ENCODE results near the gene TMEM62. TPM values are rescaled to one million over a fixed set of nuclear protein-coding genes. Genes with fewer than 3 reads are reported as not detected.

TMEM62 gene
- total RNA-seq, 4 donors from 2014 or later: 37.1 to 50.0 (median 42.6) TPM

DNA sequence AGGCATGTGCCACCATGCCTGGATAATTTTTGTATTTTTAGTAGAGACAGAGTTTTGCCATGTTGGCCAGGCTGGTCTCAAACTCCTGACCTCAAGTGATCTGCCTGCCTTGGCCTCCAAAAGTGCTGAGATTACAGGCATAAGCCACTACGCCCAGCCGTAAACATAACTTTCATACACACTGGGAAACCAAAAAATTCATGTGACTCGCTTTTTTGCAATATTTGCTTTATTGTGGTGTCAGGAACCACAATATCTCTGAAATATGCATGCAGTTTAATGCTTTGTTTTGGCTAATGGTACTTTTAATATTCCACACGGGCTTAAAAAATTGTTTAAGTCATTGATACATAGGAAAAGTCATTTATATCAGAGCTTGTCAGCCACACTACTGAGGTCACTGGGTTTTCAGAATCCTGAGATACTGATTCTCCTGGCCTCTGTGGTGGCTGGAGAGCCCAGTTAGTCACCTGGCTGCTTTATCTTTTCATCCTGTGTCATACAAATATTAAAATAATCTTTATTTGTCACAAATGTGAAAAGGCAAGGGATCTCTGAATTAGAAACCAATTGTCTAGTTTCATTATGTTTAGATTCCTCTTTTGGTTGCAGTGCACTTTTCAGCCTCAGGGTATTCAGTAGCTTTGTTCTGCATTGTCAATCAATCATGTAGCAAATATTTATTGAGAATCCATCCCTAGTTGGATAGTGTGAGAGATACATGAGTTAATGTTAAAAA is 10.0 kb downstream of the TMEM62 start:
- H3K4me3 ChIP-seq (replicated peaks in 1 of 3): no peak overlapping the region
- H3K4me1 ChIP-seq: no peaks in the 10 kb centered on the region
- peaks cover 10 to 32% of the 10 kb centered on the region in 2 donors for H3K36me3 ChIP-seq
- no peaks in the 10 kb centered on the region for H3K27me3 ChIP-seq
- WGBS, 2 donors: 90 to 96% methylated on average over 4 of the region's 4 CpGs
- no peak for DNase-seq
- intact Hi-C loops (cut with DNase I): no loop called here
- TF ChIP-seq POLR2A (IDR thresholded peaks at IDR 0.05): no peak
- TF ChIP-seq, protein P1, sequence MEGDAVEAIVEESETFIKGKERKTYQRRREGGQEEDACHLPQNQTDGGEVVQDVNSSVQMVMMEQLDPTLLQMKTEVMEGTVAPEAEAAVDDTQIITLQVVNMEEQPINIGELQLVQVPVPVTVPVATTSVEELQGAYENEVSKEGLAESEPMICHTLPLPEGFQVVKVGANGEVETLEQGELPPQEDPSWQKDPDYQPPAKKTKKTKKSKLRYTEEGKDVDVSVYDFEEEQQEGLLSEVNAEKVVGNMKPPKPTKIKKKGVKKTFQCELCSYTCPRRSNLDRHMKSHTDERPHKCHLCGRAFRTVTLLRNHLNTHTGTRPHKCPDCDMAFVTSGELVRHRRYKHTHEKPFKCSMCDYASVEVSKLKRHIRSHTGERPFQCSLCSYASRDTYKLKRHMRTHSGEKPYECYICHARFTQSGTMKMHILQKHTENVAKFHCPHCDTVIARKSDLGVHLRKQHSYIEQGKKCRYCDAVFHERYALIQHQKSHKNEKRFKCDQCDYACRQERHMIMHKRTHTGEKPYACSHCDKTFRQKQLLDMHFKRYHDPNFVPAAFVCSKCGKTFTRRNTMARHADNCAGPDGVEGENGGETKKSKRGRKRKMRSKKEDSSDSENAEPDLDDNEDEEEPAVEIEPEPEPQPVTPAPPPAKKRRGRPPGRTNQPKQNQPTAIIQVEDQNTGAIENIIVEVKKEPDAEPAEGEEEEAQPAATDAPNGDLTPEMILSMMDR (IDR thresholded peaks at IDR 0.05): no peak
- H3K27ac ChIP-seq: no peak overlapping the region
- no peaks in the 10 kb centered on the region for H3K9me3 ChIP-seq

DNA sequence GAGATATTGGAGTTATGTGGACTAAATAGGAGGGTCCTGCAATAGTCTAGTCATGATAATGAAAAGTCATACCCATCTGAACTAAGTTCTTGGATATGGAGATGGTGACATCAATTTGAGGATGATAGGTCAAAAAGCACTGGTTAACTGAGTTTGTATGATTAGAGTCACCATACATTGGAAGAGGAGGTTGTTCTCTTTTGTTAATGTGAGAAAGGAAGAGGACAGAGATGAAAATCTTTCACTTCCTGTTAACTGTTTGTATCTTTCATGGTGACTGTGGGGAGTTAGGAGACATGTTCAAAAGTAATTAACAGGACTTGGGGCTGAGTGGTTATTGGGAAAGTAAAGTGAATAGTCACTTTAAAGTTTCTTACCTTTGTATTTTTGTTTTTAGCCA is 11.1 kb downstream of the TMEM62 start:
- Histone ChIP-seq H3K4me1 (no peaks in the 10 kb centered on the region), H3K4me3 (replicated peaks in 1 of 3) (no peak overlapping the region), H3K27me3 (no peaks in the 10 kb centered on the region), H3K9me3 (no peaks in the 10 kb centered on the region), H3K27ac (no peak overlapping the region), H3K36me3 (peaks cover 10 to 30% of the 10 kb centered on the region in 2 donors)
- TF ChIP-seq POLR2A (IDR thresholded peaks at IDR 0.05): no peak
- TF ChIP-seq, protein P1 (IDR thresholded peaks at IDR 0.05): no peak
- intact Hi-C loops (cut with DNase I): no loop called here
- DNase-seq: no peak

DNA sequence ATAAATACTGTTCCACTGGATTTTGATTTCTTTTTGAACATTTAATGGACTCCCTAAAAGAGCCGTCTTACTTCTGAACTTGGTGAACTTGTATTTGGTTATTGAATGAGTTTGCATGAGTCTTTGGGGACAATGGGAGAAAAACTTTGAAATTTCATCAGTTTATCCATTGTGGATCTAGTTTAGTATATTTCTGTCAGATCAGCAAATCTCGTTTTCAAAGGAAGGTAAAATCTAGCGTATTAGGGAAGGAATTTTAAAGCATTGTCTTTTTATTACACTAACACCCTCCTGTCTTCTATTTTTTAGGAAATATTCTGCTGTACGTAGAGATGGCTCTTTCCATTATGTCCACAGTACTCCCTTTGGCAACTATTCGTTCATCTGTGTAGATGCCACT is 12.8 kb downstream of the TMEM62 start:
- no peaks in the 10 kb centered on the region for H3K4me1 ChIP-seq
- no peak overlapping the region for H3K27ac ChIP-seq
- DNase-seq: no peak
- TF ChIP-seq POLR2A (IDR thresholded peaks at IDR 0.05): no peak
- TF ChIP-seq, protein P1 (IDR thresholded peaks at IDR 0.05): no peak
- intact Hi-C loops (cut with DNase I): no loop called here
- peaks cover 0 to 18% of the 10 kb centered on the region in 2 donors for H3K36me3 ChIP-seq
- no peaks in the 10 kb centered on the region for H3K27me3 ChIP-seq
- no peak overlapping the region for H3K4me3 ChIP-seq (replicated peaks in 1 of 3)
- 91 to 93% methylated on average over 5 of the region's 5 CpGs for WGBS, 2 donors
- H3K9me3 ChIP-seq: no peaks in the 10 kb centered on the region

DNA sequence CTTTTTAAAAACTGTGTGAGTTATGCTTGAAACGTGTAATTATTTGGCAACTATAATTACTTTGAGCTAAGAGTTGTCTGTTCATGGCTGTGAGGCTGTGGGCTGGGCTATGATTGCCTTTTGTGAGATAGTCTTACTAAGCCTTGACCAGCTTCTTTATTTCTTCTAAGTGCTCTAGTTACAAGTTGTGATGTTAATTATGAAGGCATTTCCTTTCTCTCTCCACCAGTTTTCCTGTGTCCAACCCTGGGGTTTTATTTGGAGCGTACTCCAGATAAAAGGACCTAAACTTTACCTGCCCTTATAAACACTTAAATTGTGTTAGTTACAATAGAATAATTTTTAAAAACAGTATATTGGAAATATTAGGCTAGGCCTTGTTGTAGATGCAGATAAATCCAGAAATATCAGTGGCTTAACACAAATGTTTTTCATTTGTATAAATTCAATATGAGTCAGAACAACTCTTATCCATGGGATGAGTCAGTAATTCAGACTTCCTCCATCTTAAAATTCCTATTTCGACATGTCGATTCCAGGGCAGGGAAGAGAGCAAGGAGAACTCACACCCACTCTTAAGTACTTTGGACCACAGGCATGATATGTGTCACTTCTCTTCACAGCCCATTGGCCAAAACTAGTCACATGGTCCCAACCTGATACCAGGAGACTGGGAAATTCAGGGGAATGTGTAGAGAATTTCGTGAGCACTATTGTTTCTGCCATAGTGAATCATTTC is 17.0 kb downstream of the TMEM62 start:
- H3K27me3 ChIP-seq: no peaks in the 10 kb centered on the region
- no peak overlapping the region for H3K27ac ChIP-seq
- H3K36me3 ChIP-seq: peaks cover 0 to 18% of the 10 kb centered on the region in 2 donors
- intact Hi-C loops (cut with DNase I): no loop called here
- no peaks in the 10 kb centered on the region for H3K9me3 ChIP-seq
- no peak for TF ChIP-seq POLR2A (IDR thresholded peaks at IDR 0.05)
- TF ChIP-seq, protein P1 (IDR thresholded peaks at IDR 0.05): no peak
- no peak for DNase-seq
- 91 to 95% methylated on average over 5 of the region's 5 CpGs for WGBS, 2 donors
- H3K4me1 ChIP-seq: no peaks in the 10 kb centered on the region
- H3K4me3 ChIP-seq (replicated peaks in 1 of 3): no peak overlapping the region

- 91 to 92% methylated on average over 2 of the region's 2 CpGs for WGBS, 2 donors
- TF ChIP-seq POLR2A (IDR thresholded peaks at IDR 0.05): no peak
- TF ChIP-seq, protein P1 (IDR thresholded peaks at IDR 0.05): no peak
- H3K36me3 ChIP-seq: peaks cover 0 to 13% of the 10 kb centered on the region in 2 donors
- H3K27ac ChIP-seq: no peak overlapping the region
- no peaks in the 10 kb centered on the region for H3K27me3 ChIP-seq
- H3K4me1 ChIP-seq: no peaks in the 10 kb centered on the region
- no peak overlapping the region for H3K4me3 ChIP-seq (replicated peaks in 1 of 3)
- no peak for DNase-seq
- intact Hi-C loops (cut with DNase I): no loop called here
- H3K9me3 ChIP-seq: no peaks in the 10 kb centered on the region
Observed at GRCh38 chr15:43151688-43152087, 18.3 kb downstream of the TMEM62 start.
